RWPE1 (cell line): ENCODE data around the gene LCA5L.
A peak's percentile ranks its signal among the peaks of the same experiment; 100 is the strongest.

ENCODE experiments used
- CTCF ChIA-PET: fragments of 350-600 bp; sonication (Branson Sonifier 250); formaldehyde crosslinking; extraction: SDS; loops from one replicate; lab custom pipeline; 2021; lab: Yijun Ruan, JAX
- POLR2A ChIA-PET: fragments of 400-600 bp; formaldehyde crosslinking; extraction: SDS; loops from one replicate; lab custom pipeline; 2020; ENCODE audit warnings: antibody characterized with exemption; ENCODE audit not compliant: low non-redundant PET; lab: Yijun Ruan, JAX
- DNase-seq: peaks from one replicate; pipeline ENCODE4 v3.0.0; 2012; ENCODE audit warnings: low spot score
- H3K27ac ChIP-seq: fragments of 450-650 bp; 2 replicates; pipeline ENCODE4 v1.5.1; 2017
- CTCF ChIP-seq: fragments of 450-650 bp; conservative IDR thresholded peaks from 2 replicates; pipeline ENCODE4 v1.5.1; 2017; ENCODE audit warnings: low read depth, mild to moderate bottlenecking

The LCA5L gene

GRCh38 chr21:39445321-39446269 is at the start of gene LCA5L:
LCA5L (minus strand) TSS chr21:39445778; CDS start chr21:39428493, 17,285 bp downstream.
- ChIA-PET POLR2A (no interaction called here), CTCF (interaction anchor here (0.6 to 0.7 kb wide), 2 partner anchors 20 to 260 kb away, joined by 3 read pairs; no protein-coding TSS in a partner anchor)
- peak; percentile 96 for DNase-seq
- peak within 1 kb of the TSS; percentile 76 for H3K27ac ChIP-seq
- 0 out of 2 replicates have a peak, but pooled peaks have one; percentile 8 for TF ChIP-seq CTCF

- no peak for TF ChIP-seq CTCF
- no peak for DNase-seq
- ChIA-PET POLR2A (no interaction called here), CTCF (interaction anchor here (0.6 kb wide), 1 partner anchor 24 kb away, joined by 3 read pairs; no protein-coding TSS in a partner anchor)
- H3K27ac ChIP-seq: no peak overlapping the region
Measured at GRCh38 chr21:39489380-39489924, 43.9 kb upstream of the LCA5L start.

- H3K27ac ChIP-seq: no peak overlapping the region
- DNase-seq: no peak
- ChIA-PET CTCF (interaction anchor here (0.5 kb wide), 1 partner anchor 139 kb away, joined by 3 read pairs; no protein-coding TSS in a partner anchor), POLR2A (no interaction called here)
- TF ChIP-seq CTCF: no peak
Measured at GRCh38 chr21:39484711-39485276, 39.2 kb upstream of the LCA5L start.

GRCh38 chr21:39483917-39484316 is 38.3 kb upstream of the LCA5L start:
- no peak for TF ChIP-seq CTCF
- ChIA-PET POLR2A (no interaction called here), CTCF (no interaction called here)
- DNase-seq: no peak
- no peak overlapping the region for H3K27ac ChIP-seq

GRCh38 chr21:39481886-39482285 is 36.3 kb upstream of the LCA5L start:
- CTCF ChIA-PET: no interaction called here
- TF ChIP-seq CTCF: no peak
- no peak for DNase-seq
- POLR2A ChIA-PET: no interaction called here
- H3K27ac ChIP-seq: no peak overlapping the region

GRCh38 chr21:39480271-39480670 is 34.7 kb upstream of the LCA5L start:
- POLR2A ChIA-PET: no interaction called here
- TF ChIP-seq CTCF: no peak
- CTCF ChIA-PET: interaction anchor here (0.6 kb wide), 1 partner anchor 578 kb away, joined by 3 read pairs; no protein-coding TSS in a partner anchor
- no peak for DNase-seq
- no peak overlapping the region for H3K27ac ChIP-seq
